Liver (tissue), 9 donors: ENCODE measurements around the gene FBP2. TPM values are rescaled to one million over a fixed set of nuclear protein-coding genes. Genes with fewer than 3 reads are reported as not detected.

Experiments used
- DNase-seq: peaks from one replicate; pipeline ENCODE4 v3.0.0-alpha.2; 2017; ENCODE audit warnings: low spot score
- H3K27ac ChIP-seq, 2 donors: one replicate each; pipeline ENCODE4 v1.7.0; 2013; ENCODE audit warnings: inconsistent platforms in 2 of 2, low read length in 2 of 2, control low read depth in 1 of 2, low read depth in 1 of 2, mild to moderate bottlenecking in 1 of 2
- H3K27me3 ChIP-seq, 4 donors: one replicate each; pipeline versions ENCODE4 v1.6.1 to v1.7.0; 2013; ENCODE audit warnings: low read length in 3 of 4, inconsistent platforms in 1 of 4, mild to moderate bottlenecking in 1 of 4, moderate library complexity in 1 of 4; ENCODE audit not compliant: control insufficient read depth in 4 of 4, insufficient read depth in 4 of 4
- H3K36me3 ChIP-seq, 4 donors: one replicate each; pipeline versions ENCODE4 v1.6.1 to v1.7.0; 2013; ENCODE audit warnings: low read length in 3 of 4, mild to moderate bottlenecking in 3 of 4, low read depth in 1 of 4, moderate library complexity in 1 of 4; ENCODE audit not compliant: control insufficient read depth in 4 of 4, insufficient read depth in 3 of 4
- H3K4me1 ChIP-seq, 4 donors: one replicate each; pipeline versions ENCODE4 v1.6.1 to v1.7.0; 2013; ENCODE audit warnings: low read length in 3 of 4, mild to moderate bottlenecking in 3 of 4, moderate library complexity in 1 of 4; ENCODE audit not compliant: control insufficient read depth in 4 of 4, insufficient read depth in 4 of 4
- H3K4me3 ChIP-seq, 3 donors: one replicate each; pipeline versions ENCODE4 v1.6.1 to v1.7.0; 2013; ENCODE audit warnings: low read length in 3 of 3, control low read depth in 1 of 3, low read depth in 1 of 3, mild to moderate bottlenecking in 1 of 3
- H3K9ac ChIP-seq, 2 donors: one replicate each; pipeline ENCODE4 v1.7.0; 2013; ENCODE audit warnings: low read length in 2 of 2, mild to moderate bottlenecking in 2 of 2, moderate library complexity in 2 of 2, control low read depth in 1 of 2, low read depth in 1 of 2
- H3K9me3 ChIP-seq, 4 donors: one replicate each; pipeline versions ENCODE4 v1.6.1 to v1.7.0; 2013; ENCODE audit warnings: low read length in 3 of 4; ENCODE audit not compliant: control insufficient read depth in 4 of 4
- ATF3 ChIP-seq: IDR thresholded peaks from 2 replicates; pipeline ENCODE4 v1.6.1; 2016; ENCODE audit warnings: antibody characterized with exemption
- CTCF ChIP-seq: fragments of 150-350 bp; IDR thresholded peaks from 2 replicates; pipeline ENCODE4 v1.5.1; 2017; ENCODE audit warnings: improper control_type of control experiment, low read depth, low read length; ENCODE audit not compliant: missing input control
- EGR1 ChIP-seq, 2 donors: IDR thresholded peaks; 2 replicates each; pipeline ENCODE4 v1.6.1; 2016 to 2018; ENCODE audit warnings: antibody characterized with exemption in 2 of 2, low read depth in 2 of 2
- FOXA1 ChIP-seq: IDR thresholded peaks from 2 replicates; pipeline ENCODE4 v1.6.1; 2016; ENCODE audit warnings: antibody characterized with exemption
- FOXA2 ChIP-seq: IDR thresholded peaks from 2 replicates; pipeline ENCODE4 v1.6.1; 2016; ENCODE audit warnings: antibody characterized with exemption
- GABPA ChIP-seq, 2 donors: IDR thresholded peaks in 1 of 2; conservative IDR thresholded peaks in 1 of 2; 2 replicates each; pipeline ENCODE4 v1.6.1; 2016; ENCODE audit warnings: antibody characterized with exemption in 2 of 2, mild to moderate bottlenecking in 1 of 2, moderate library complexity in 1 of 2
- HNF4A ChIP-seq, 2 donors: conservative IDR thresholded peaks; 2 replicates each; pipeline ENCODE4 v1.6.1; 2016; ENCODE audit warnings: antibody characterized with exemption in 2 of 2, mild to moderate bottlenecking in 2 of 2
- HNF4G ChIP-seq: IDR thresholded peaks from 2 replicates; pipeline ENCODE4 v1.6.1; 2016; ENCODE audit warnings: antibody characterized with exemption
- JUND ChIP-seq, 2 donors: IDR thresholded peaks; 2 replicates each; pipeline ENCODE4 v1.6.1; 2016; ENCODE audit warnings: antibody characterized with exemption in 2 of 2
- MAX ChIP-seq: IDR thresholded peaks from 2 replicates; pipeline ENCODE4 v1.6.1; 2016; ENCODE audit warnings: antibody characterized with exemption
- NR2F2 ChIP-seq: IDR thresholded peaks from 2 replicates; pipeline ENCODE4 v1.6.1; 2016; ENCODE audit warnings: antibody characterized with exemption
- REST ChIP-seq: IDR thresholded peaks from 2 replicates; pipeline ENCODE4 v1.6.1; 2016; ENCODE audit warnings: antibody characterized with exemption, mild to moderate bottlenecking
- RXRA ChIP-seq, 2 donors: IDR thresholded peaks; 2 replicates each; pipeline ENCODE4 v1.6.1; 2017 to 2018; ENCODE audit warnings: antibody characterized with exemption in 2 of 2, mild to moderate bottlenecking in 1 of 2
- SP1 ChIP-seq: IDR thresholded peaks from 2 replicates; pipeline ENCODE4 v1.6.1; 2018; ENCODE audit warnings: antibody characterized with exemption, mild to moderate bottlenecking
- TAF1 ChIP-seq: conservative IDR thresholded peaks from 2 replicates; pipeline ENCODE4 v1.6.1; 2016; ENCODE audit warnings: antibody characterized with exemption, mild to moderate bottlenecking
- YY1 ChIP-seq: IDR thresholded peaks from 2 replicates; pipeline ENCODE4 v1.6.1; 2016; ENCODE audit warnings: antibody characterized with exemption, mild to moderate bottlenecking
- ZBTB33 ChIP-seq: IDR thresholded peaks from 2 replicates; pipeline ENCODE4 v1.6.1; 2016; ENCODE audit warnings: antibody characterized with exemption
- WGBS: extraction: QIAGEN DNeasy Blood & Tissue Kit; methylation state at CpG from one replicate; pipeline ENCODE4 v1.1.7; 2013; 5-methylcytosine and 5-hydroxymethylcytosine counted together
- polyA plus RNA-seq, 2 donors: library from polyadenylated mRNA; stranded (reverse) in 1 of 2; unstranded in 1 of 2; fragments of 200-250 nt in 1 of 2; fragments of >200 nt in 1 of 2; fragmentation: Nextera tagmentation in 1 of 2; extraction: Ambion mirVana in 1 of 2; gene quantifications; one replicate each; pipeline versions ENCODE4 v1.2.1 to v1.2.3, GENCODE V29; 2013 to 2015
- total RNA-seq, 2 donors: library from RNA; depleted of rRNA; stranded (reverse); fragments of >200 nt; gene quantifications; one replicate each; pipeline ENCODE4 v1.2.3, GENCODE V29; 2014
- donor health status: healthy.
- donor health status: healthy.
- donor health status: healthy.
- donor health status: healthy.
- donor health status: healthy.

FBP2 gene
- total and polyA plus RNA-seq, 4 donors = not detected

GRCh38 chr9:94517254-94517653, 76.4 kb downstream of the FBP2 start:
- TF ChIP-seq JUND (IDR thresholded peaks at IDR 0.05) (no peak), TAF1 (no peak), CTCF (no peak), RXRA (IDR thresholded peaks at IDR 0.05) (no peak), HNF4A (conservative IDR thresholded peaks at IDR 0.05) (no peak), REST (no peak), HNF4G (no peak), FOXA1 (no peak), ATF3 (no peak), YY1 (no peak), FOXA2 (no peak), SP1 (no peak), ZBTB33 (no peak), NR2F2 (no peak), EGR1 (IDR thresholded peaks at IDR 0.05; ENCODE audit: low read depth in 2 of 2) (no peak), GABPA (IDR thresholded peaks at IDR 0.05 in 1 of 2, conservative IDR thresholded peaks at IDR 0.05 in 1 of 2) (no peak)
- 90% methylated on average over 4 of the region's 4 CpGs for WGBS
- Histone ChIP-seq H3K9me3 (no peaks in the 10 kb centered on the region), H3K36me3 (no peaks in the 10 kb centered on the region), H3K9ac (no peak overlapping the region), H3K4me1 (peaks cover 0 to 13% (median 4%) of the 10 kb centered on the region in 4 donors), H3K27me3 (no peaks in the 10 kb centered on the region), H3K27ac (no peak overlapping the region), H3K4me3 (no peak overlapping the region)
- DNase-seq = no peak

- WGBS = 62% methylated on average over 3 of the region's 3 CpGs
- H3K27ac ChIP-seq = peak overlapping the region; percentile 12 to 29
- TF ChIP-seq REST = peak; percentile 92
- TF ChIP-seq ZBTB33 = no peak
- no peak for TF ChIP-seq FOXA1
- TF ChIP-seq GABPA (IDR thresholded peaks at IDR 0.05 in 1 of 2, conservative IDR thresholded peaks at IDR 0.05 in 1 of 2) = no peak
- TF ChIP-seq JUND (IDR thresholded peaks at IDR 0.05) = no peak
- peak; percentile 35 for TF ChIP-seq YY1
- TF ChIP-seq MAX = no peak
- no peak for TF ChIP-seq RXRA (IDR thresholded peaks at IDR 0.05)
- no peak for TF ChIP-seq NR2F2
- no peak for TF ChIP-seq SP1
- no peaks in the 10 kb centered on the region for H3K9me3 ChIP-seq
- DNase-seq = no peak
- no peaks in the 10 kb centered on the region for H3K27me3 ChIP-seq
- no peaks in the 10 kb centered on the region for H3K36me3 ChIP-seq
- no peak overlapping the region for H3K9ac ChIP-seq
- H3K4me1 ChIP-seq = peaks cover 2 to 13% (median 4%) of the 10 kb centered on the region in 4 donors
- no peak overlapping the region for H3K4me3 ChIP-seq
Measured at GRCh38 chr9:94514722-94515121, 78.9 kb downstream of the FBP2 start.
